PC-9 (cell line): Measurements from ENCODE around the gene TPTE.
"Not testable (repeated sequence)": the region's sequence is repeated elsewhere in the genome, so short reads cannot be mapped to it uniquely, and the experiment has no call there.

Experiments
- CTCF ChIP-seq: fragments of 200-600 bp; sonication (generic); conservative IDR thresholded peaks from 2 replicates; pipeline ENCODE4 v1.6.1; 2017; ENCODE audit warnings: mixed run types, antibody characterized with exemption, mild to moderate bottlenecking, moderate library complexity
- EZH2 ChIP-seq: fragments of 200-600 bp; sonication (generic); IDR thresholded peaks from 2 replicates; pipeline ENCODE4 v1.8.0; 2017; ENCODE audit warnings: antibody characterized with exemption, low read depth

- not testable (repeated sequence) for TF ChIP-seq EZH2, CTCF
These were observed 43.6 kb upstream of the TPTE start for GRCh38 chr21:10477794-10478193.
